Endothelial cell (in vitro differentiated cells): Measurements from ENCODE around the gene NCK1. TPM values are rescaled to one million over a fixed set of nuclear protein-coding genes. Genes with fewer than 3 reads are reported as not detected.
A peak's percentile ranks its signal among the peaks of the same experiment; 100 is the strongest.

Source experiments
- DNase-seq: peaks from one replicate; pipeline ENCODE4 v3.0.0; 2021; ENCODE audit warnings: low spot score
- H3K27ac Mint-ChIP-seq: one replicate; pipeline ENCODE4 v1.8.0; 2021; ENCODE audit warnings: mixed read lengths, inconsistent platforms; ENCODE audit not compliant: unreplicated experiment
- H3K27me3 Mint-ChIP-seq: one replicate; pipeline ENCODE4 v1.8.0; 2021; ENCODE audit warnings: mild to moderate bottlenecking, moderate library complexity, mixed read lengths, inconsistent platforms; ENCODE audit not compliant: unreplicated experiment
- H3K36me3 Mint-ChIP-seq: one replicate; pipeline ENCODE4 v1.8.0; 2021; ENCODE audit warnings: mild to moderate bottlenecking, low read depth, mixed read lengths, inconsistent platforms; ENCODE audit not compliant: unreplicated experiment
- H3K4me1 Mint-ChIP-seq: one replicate; pipeline ENCODE4 v1.8.0; 2021; ENCODE audit warnings: mild to moderate bottlenecking, mixed read lengths, inconsistent platforms; ENCODE audit not compliant: unreplicated experiment
- H3K4me3 Mint-ChIP-seq: one replicate; pipeline ENCODE4 v1.8.0; 2021; ENCODE audit warnings: mild to moderate bottlenecking, mixed read lengths, inconsistent platforms; ENCODE audit not compliant: unreplicated experiment
- H3K9me3 Mint-ChIP-seq: one replicate; pipeline ENCODE4 v1.8.0; 2021; ENCODE audit warnings: mixed read lengths, inconsistent platforms; ENCODE audit not compliant: unreplicated experiment
- total RNA-seq: library from RNA; stranded (reverse); fragmentation: NEBNext Ultra II Directional; extraction: Animal tissue kit (Norgen Biotek cat#: 25700); gene quantifications from one replicate; pipeline ENCODE4 v1.2.1, GENCODE V29; 2021; ENCODE audit not compliant: unreplicated experiment
- TF ChIP-seq, protein P1 (sequence below): fragments of 200-600 bp; sonication (generic); IDR thresholded peaks from one replicate; pipeline ENCODE4 v1.5.0; 2021; ENCODE audit warnings: antibody characterized with exemption; ENCODE audit not compliant: unreplicated experiment

NCK1 gene
- total RNA-seq, 1 donor from 2014 or later, result 53.9 TPM

DNA sequence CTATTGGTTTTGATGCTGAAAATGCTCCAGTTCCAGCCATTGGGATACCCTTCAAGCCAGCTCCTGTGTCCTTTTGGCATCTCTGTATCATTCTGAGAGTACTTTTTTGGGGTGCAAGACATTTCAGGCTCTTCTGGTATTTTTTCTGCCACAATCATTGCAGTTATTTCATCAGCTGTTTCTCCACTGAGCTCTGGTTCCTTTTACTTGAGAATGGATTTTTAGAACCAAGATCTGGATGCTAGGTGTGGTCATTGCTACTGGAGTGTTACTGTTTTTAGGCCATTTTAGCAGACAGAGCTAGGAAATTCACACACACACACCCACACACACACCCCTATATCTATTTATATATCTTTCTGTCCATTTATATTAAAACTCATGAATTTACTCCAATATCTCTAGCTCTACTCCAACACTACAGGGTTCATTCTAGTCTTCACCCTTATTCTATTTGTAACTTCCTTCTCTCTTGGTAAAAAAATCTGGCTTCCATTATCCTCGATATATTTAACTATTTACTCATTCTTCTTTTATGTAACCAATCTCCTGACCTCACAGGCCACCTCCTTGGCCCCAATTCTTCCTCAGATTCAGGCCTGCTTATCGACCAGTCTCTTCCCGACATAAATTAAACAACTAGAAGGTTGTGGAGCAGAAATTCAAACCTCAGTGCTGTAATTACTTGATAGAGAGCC, 26.0 kb upstream of the NCK1 start:
- Mint-ChIP-seq H3K4me3 (no peak overlapping the region), H3K4me1 (peaks cover 20% of the 10 kb centered on the region), H3K27ac (no peak overlapping the region), H3K9me3 (no peaks in the 10 kb centered on the region), H3K27me3 (no peaks in the 10 kb centered on the region), H3K36me3 (peaks cover 7% of the 10 kb centered on the region)
- TF ChIP-seq, protein P1, sequence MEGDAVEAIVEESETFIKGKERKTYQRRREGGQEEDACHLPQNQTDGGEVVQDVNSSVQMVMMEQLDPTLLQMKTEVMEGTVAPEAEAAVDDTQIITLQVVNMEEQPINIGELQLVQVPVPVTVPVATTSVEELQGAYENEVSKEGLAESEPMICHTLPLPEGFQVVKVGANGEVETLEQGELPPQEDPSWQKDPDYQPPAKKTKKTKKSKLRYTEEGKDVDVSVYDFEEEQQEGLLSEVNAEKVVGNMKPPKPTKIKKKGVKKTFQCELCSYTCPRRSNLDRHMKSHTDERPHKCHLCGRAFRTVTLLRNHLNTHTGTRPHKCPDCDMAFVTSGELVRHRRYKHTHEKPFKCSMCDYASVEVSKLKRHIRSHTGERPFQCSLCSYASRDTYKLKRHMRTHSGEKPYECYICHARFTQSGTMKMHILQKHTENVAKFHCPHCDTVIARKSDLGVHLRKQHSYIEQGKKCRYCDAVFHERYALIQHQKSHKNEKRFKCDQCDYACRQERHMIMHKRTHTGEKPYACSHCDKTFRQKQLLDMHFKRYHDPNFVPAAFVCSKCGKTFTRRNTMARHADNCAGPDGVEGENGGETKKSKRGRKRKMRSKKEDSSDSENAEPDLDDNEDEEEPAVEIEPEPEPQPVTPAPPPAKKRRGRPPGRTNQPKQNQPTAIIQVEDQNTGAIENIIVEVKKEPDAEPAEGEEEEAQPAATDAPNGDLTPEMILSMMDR, result no peak
- no peak for DNase-seq

DNA sequence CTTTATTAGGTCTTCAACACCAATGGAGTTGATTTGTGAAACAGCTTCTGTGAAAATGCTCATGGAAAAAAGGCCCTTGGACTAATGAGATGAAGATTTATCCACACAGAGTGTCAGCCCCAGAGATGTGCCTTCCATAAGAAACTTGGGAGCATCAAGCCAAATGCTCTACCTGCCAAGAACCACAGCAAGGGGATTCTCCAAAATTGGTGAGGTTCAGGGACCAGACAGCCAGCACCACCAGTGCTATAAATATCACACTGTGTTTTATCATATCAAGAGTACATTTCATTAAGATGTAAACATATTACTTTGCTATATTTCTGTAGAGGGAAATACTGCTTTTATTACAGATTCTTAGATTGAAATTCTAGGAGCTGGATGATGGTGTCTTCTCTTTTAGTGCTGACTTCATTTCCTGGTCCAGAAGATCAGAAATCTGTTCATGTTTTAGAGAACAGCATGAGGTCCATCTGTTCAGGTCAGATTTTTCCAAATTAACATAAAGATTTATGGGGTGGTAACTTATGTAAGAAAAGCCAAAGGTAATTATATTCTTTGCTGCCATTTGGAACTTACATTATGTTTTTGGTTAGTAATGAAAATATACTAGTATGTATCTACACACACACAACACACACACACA, 25.4 kb upstream of the NCK1 start:
- TF ChIP-seq, protein P1, result no peak
- no peak for DNase-seq
- H3K9me3 Mint-ChIP-seq, result no peaks in the 10 kb centered on the region
- H3K27ac Mint-ChIP-seq, result no peak overlapping the region
- H3K27me3 Mint-ChIP-seq, result no peaks in the 10 kb centered on the region
- no peak overlapping the region for H3K4me3 Mint-ChIP-seq
- peaks cover 20% of the 10 kb centered on the region for H3K4me1 Mint-ChIP-seq
- H3K36me3 Mint-ChIP-seq, result peaks cover 7% of the 10 kb centered on the region

DNA sequence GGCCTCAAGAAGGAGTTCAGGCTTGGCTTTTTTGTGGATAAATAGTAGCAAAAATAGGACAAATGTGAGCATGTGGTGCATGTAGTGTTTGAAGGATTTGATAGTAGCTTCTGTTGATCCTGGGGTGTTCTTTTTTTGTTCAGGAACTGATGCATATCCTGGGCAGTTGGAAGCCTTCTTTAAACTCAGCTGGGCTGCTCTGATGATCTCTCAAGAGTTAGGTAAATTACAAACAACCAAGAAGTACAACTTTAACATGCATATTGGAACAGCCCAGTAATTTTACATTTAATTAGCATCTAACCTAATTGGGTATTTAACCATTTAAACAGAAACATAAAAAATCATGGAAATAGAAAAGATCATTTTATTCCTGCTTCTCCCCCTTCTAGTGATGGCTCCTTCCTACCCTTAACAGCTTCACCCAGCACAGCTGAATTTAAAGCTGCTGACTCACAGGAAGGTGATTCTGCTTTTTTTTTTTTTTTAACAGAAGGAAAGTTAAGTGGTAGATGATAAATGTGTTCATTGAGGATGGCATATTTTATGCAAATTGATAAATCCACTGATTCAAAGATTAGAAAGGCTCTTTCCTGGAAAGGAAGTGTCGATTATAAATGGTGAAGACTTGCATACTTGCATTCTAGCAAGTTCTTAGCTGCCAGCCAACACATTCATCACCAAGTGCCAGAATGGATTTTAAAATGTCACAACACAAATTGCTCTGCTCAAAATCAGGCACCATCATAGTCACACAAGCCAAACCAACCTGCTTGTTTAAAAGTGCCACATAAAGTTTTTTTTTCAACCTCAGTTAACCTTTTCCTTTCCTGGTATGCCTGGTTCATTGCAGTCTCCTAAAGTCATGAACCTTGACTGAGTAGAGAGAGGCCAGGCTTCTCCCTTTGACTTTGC, 23.1 kb upstream of the NCK1 start:
- H3K4me3 Mint-ChIP-seq, result no peak overlapping the region
- H3K4me1 Mint-ChIP-seq, result peaks cover 26% of the 10 kb centered on the region
- TF ChIP-seq, protein P1, result no peak
- no peaks in the 10 kb centered on the region for H3K9me3 Mint-ChIP-seq
- H3K27me3 Mint-ChIP-seq, result peaks cover 3% of the 10 kb centered on the region
- H3K36me3 Mint-ChIP-seq, result peaks cover 14% of the 10 kb centered on the region
- H3K27ac Mint-ChIP-seq, result peak overlapping the region; percentile 33
- DNase-seq, result no peak

DNA sequence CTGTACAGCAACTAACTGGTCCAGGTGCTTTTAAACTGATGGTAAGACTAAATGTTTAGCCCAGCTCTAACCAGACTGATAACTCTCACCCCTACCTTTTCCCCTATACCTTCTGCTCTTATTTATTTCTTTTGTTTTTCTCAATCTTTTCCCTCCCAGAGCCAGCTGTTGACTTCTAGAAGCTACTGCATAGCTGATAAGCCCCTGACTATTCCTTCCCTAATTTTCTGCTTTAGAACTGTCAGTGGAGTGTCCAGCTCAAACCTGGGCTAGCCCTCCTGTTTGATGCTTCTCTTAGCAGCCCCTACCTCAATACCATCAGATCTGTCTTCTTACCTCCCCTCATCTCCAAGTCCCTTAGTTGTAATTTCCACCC, 22.5 kb upstream of the NCK1 start:
- Mint-ChIP-seq H3K36me3 (peaks cover 14% of the 10 kb centered on the region), H3K27me3 (peaks cover 3% of the 10 kb centered on the region), H3K27ac (no peak overlapping the region), H3K9me3 (no peaks in the 10 kb centered on the region), H3K4me1 (peaks cover 26% of the 10 kb centered on the region), H3K4me3 (no peak overlapping the region)
- DNase-seq, result no peak
- TF ChIP-seq, protein P1, result no peak
